ENCODE measurements around the gene LENEP.

Gene LENEP

DNA sequence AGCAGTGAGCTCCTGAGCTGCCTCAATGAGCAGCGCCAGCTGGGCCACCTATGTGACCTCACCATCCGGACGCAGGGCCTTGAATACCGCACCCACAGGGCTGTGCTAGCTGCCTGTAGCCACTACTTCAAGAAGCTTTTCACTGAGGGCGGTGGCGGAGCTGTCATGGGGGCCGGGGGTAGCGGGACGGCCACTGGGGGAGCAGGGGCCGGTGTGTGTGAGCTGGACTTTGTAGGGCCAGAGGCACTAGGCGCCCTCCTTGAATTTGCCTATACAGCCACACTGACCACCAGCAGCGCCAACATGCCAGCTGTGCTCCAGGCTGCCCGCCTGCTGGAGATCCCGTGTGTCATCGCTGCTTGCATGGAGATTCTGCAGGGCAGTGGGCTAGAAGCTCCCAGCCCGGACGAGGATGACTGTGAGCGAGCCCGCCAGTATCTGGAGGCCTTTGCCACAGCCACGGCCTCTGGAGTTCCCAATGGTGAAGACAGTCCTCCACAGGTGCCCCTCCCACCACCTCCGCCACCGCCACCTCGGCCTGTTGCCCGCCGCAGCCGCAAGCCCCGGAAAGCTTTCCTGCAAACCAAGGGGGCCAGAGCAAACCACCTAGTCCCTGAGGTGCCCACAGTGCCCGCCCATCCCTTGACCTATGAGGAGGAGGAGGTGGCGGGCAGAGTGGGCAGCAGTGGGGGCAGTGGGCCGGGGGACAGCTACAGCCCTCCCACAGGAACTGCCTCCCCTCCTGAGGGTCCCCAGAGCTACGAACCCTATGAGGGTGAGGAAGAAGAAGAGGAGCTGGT, 21.5 kb downstream of the LENEP start:
- CTCF ChIA-PET = interaction anchor here (1.0 to 10.5 kb wide), 9 partner anchors 14 to 75 kb away, joined by 3 to 244 read pairs (median 4); partner anchors contain the start of genes LENEP, PBXIP1, PYGO2 and ZBTB7B
- TF ChIP-seq, protein P1, sequence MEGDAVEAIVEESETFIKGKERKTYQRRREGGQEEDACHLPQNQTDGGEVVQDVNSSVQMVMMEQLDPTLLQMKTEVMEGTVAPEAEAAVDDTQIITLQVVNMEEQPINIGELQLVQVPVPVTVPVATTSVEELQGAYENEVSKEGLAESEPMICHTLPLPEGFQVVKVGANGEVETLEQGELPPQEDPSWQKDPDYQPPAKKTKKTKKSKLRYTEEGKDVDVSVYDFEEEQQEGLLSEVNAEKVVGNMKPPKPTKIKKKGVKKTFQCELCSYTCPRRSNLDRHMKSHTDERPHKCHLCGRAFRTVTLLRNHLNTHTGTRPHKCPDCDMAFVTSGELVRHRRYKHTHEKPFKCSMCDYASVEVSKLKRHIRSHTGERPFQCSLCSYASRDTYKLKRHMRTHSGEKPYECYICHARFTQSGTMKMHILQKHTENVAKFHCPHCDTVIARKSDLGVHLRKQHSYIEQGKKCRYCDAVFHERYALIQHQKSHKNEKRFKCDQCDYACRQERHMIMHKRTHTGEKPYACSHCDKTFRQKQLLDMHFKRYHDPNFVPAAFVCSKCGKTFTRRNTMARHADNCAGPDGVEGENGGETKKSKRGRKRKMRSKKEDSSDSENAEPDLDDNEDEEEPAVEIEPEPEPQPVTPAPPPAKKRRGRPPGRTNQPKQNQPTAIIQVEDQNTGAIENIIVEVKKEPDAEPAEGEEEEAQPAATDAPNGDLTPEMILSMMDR (IDR thresholded peaks at IDR 0.05; ENCODE audit: insufficient read depth, low read length, missing control alignments) = no peak
- no peak overlapping the region for H3K4me3 ChIP-seq (ENCODE audit: low read depth, low read length)
- DNase-seq (ENCODE audit: low read depth, low spot score) = no peak
- POLR2A ChIA-PET = interaction anchor here (0.8 to 1.1 kb wide), 2 partner anchors 53 to 70 kb away, joined by 4 to 5 read pairs; partner anchors contain the start of gene PYGO2

DNA sequence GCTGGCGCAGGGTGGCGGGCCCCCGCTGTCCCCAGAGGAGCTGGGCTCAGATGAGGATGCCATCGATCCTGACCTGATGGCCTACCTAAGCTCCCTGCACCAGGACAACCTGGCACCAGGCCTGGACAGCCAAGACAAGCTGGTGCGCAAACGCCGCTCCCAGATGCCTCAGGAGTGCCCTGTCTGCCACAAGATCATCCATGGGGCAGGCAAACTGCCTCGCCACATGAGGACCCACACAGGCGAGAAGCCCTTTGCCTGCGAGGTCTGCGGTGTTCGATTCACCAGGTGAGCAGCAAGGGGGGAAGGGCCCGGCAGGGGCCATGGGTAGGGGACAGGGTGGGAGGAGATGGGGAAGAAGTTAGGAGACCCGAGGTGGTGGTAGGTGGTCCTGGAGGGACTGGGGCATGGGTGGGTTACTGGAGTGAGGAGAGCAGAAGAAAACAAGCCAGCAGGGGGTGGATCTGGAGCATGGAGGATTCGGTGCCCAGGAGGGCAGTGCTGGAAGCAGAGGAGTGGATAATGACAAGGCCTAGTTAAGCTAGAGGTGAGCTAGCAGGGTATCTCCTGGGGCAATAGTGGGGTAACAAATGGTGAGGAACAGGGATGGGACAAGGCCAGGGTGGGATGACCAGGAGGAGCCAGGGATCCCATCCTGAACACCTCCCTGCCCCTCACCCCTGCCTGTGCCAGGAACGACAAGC, 22.3 kb downstream of the LENEP start:
- TF ChIP-seq, protein P1 (IDR thresholded peaks at IDR 0.05; ENCODE audit: insufficient read depth, low read length, missing control alignments) = no peak
- H3K4me3 ChIP-seq (ENCODE audit: low read depth, low read length) = no peak overlapping the region
- POLR2A ChIA-PET = interaction anchor here (0.8 kb wide), 1 partner anchor 54 kb away, joined by 5 read pairs; the partner anchor contains the start of gene PYGO2
- DNase-seq (ENCODE audit: low read depth, low spot score) = no peak
- CTCF ChIA-PET = interaction anchor here (0.6 to 10.5 kb wide), 16 partner anchors 12 to 346 kb away, joined by 3 to 244 read pairs (median 4); partner anchors contain the start of genes LENEP, PBXIP1, PYGO2 and ZBTB7B

DNA sequence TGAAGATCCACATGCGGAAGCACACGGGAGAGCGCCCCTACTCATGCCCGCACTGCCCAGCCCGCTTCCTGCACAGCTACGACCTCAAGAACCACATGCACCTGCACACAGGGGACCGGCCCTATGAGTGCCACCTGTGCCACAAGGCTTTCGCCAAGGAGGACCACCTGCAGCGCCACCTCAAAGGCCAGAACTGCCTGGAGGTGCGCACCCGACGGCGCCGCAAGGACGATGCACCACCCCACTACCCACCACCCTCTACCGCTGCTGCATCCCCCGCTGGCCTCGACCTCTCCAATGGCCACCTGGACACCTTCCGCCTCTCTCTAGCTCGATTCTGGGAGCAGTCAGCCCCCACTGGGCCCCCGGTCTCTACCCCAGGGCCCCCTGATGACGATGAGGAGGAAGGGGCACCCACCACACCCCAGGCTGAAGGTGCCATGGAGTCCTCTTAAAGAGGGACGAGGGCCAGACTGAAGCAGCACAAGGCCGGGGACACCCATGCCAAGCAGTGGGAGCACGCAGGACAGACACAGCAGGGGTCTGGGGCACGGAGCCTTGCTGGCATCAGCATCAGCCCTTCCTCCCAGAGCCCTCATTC, 22.9 kb downstream of the LENEP start:
- ChIA-PET CTCF (interaction anchor here (0.9 to 10.5 kb wide), 23 partner anchors 12 to 553 kb away, joined by 3 to 244 read pairs (median 7); partner anchors contain the start of genes DCST1, DCST2, FLAD1 and LENEP), POLR2A (interaction anchor here (1.6 kb wide), 1 partner anchor 46 kb away, joined by 6 read pairs; the partner anchor contains the start of gene SHC1)
- H3K4me3 ChIP-seq (ENCODE audit: low read depth, low read length) = no peak overlapping the region
- TF ChIP-seq, protein P1 (IDR thresholded peaks at IDR 0.05; ENCODE audit: insufficient read depth, low read length, missing control alignments) = no peak
- no peak for DNase-seq (ENCODE audit: low read depth, low spot score)

DNA sequence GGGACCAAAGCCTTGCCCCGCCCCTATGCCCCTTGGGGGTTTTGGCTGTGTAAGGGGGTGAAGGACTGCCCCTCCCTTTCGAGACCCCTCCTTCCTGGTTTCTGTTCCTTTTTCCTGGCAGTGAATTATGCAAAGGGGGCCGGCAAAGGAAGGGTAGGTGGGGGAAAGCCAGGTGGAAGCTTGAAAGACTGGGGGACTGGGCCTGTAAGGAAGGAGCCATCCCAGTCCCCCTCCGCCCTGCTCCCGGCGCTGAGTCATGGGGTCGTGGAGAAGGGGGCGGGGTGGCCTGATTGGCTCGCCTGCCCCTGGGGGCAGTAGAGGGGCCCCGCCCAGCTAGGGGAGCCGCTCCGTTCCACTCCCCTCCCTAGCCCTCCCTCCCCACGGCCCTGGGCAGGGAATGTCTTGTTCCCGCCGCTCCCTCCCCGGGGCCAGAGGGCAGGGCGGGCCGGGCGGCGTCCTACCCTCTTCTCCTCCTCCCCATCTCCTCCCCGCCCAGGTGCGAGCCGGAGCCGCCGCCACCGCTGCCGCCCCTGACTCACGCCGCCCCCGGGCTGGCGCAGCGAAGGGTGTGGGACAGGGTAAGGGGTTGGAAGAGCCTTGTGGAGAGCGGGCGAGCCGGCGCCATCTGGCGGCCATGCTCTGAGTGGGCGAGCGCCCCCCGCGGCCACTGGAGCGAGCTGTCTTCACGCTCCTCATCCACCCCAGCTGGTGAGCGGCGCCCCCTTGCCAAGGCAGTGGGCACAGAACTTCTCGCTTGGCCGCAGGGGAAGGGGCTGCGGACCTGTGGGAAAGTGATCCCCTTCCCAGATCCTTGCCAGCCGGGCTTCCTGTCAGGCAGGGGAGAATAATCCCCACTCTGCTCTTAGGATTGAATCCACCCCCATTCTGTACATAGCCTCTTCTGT, 23.9 kb downstream of the LENEP start:
- DNase-seq (ENCODE audit: low read depth, low spot score) = peak; percentile 14
- TF ChIP-seq, protein P1 (IDR thresholded peaks at IDR 0.05; ENCODE audit: insufficient read depth, low read length, missing control alignments) = peak; percentile 100
- CTCF ChIA-PET = interaction anchor here (0.6 to 10.5 kb wide), 36 partner anchors 11 to 554 kb away, joined by 3 to 244 read pairs (median 4); partner anchors contain the start of genes ADAM15, DCST1, DCST2 and FLAD1
- H3K4me3 ChIP-seq (ENCODE audit: low read depth, low read length) = peak overlapping the region; percentile 43
- POLR2A ChIA-PET = interaction anchor here (0.5 to 1.6 kb wide), 6 partner anchors 16 to 62 kb away, joined by 3 to 6 read pairs (median 4); partner anchors contain the start of genes PBXIP1, PYGO2 and SHC1

DNA sequence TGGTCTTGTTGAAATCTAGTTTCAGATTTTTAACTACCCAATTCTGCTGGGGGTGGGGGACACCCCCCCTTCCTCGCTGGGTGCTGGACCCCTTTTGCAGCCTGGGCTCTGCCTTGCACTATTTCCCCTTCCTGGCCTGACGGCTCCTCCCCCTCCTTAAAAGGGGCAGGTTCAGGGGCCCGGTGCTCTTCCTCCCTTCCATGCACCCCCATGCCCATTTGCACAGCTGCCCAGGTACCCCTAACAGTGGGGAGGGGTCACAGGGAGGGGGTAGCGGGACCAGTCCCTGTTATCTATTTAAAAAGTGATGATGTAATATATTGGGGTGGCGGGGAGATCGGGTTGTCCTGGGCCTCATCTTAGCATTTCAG, 24.5 kb downstream of the LENEP start:
- DNase-seq (ENCODE audit: low read depth, low spot score) = no peak
- ChIA-PET POLR2A (interaction anchor here (0.5 to 1.6 kb wide), 5 partner anchors 17 to 62 kb away, joined by 3 to 6 read pairs (median 4); partner anchors contain the start of genes PBXIP1 and SHC1), CTCF (interaction anchor here (0.6 to 10.5 kb wide), 30 partner anchors 10 to 429 kb away, joined by 3 to 244 read pairs (median 5); partner anchors contain the start of genes ADAM15, FLAD1, LENEP and PBXIP1)
- peak overlapping the region; percentile 43 for H3K4me3 ChIP-seq (ENCODE audit: low read depth, low read length)
- TF ChIP-seq, protein P1 (IDR thresholded peaks at IDR 0.05; ENCODE audit: insufficient read depth, low read length, missing control alignments) = no peak
